K562 (cell line): ENCODE data around the gene SMC6. TPM values are rescaled to one million over a fixed set of nuclear protein-coding genes. Genes with fewer than 3 reads are reported as not detected.

Experiments
- BACH1 ChIP-seq: fragments of 200-800 bp; sonication (Bioruptor generic); IDR thresholded peaks from 2 replicates; pipeline ENCODE4 v1.6.1; 2016; ENCODE audit warnings: missing genetic modification characterization, missing compliant biosample characterization
- CBX1 ChIP-seq: sonication (generic); IDR thresholded peaks from 2 replicates; pipeline ENCODE4 v1.6.1; 2016; ENCODE audit warnings: antibody characterized with exemption, low read depth, mild to moderate bottlenecking
- CBX2 ChIP-seq: fragments of 200-600 bp; sonication (generic); IDR thresholded peaks from one replicate; pipeline ENCODE4 v1.6.1; 2012; ENCODE audit warnings: mild to moderate bottlenecking, low read length, inconsistent platforms; ENCODE audit not compliant: insufficient read depth, poor library complexity, severe bottlenecking
- E4F1 ChIP-seq: fragments of 250-450 bp; sonication (Bioruptor Pico); IDR thresholded peaks from 2 replicates; pipeline ENCODE4 v1.5.0; 2021; ENCODE audit warnings: mild to moderate bottlenecking, borderline replicate concordance
- GTF2E2 ChIP-seq: fragments of 200-800 bp; sonication (Bioruptor generic); IDR thresholded peaks from 2 replicates; pipeline ENCODE4 v1.6.1; 2016; ENCODE audit warnings: missing genetic modification characterization, missing compliant biosample characterization
- HMGXB4 ChIP-seq: sonication (generic); formaldehyde crosslinking; IDR thresholded peaks from 2 replicates; pipeline ENCODE4 v1.8.1; 2023; ENCODE audit warnings: mild to moderate bottlenecking, missing genetic modification reagents
- MCM2 ChIP-seq: fragments of 450-650 bp; IDR thresholded peaks from 2 replicates; pipeline ENCODE4 v1.6.1; 2017; ENCODE audit warnings: low read depth, mild to moderate bottlenecking
- NCOR1 ChIP-seq: fragments of 450-650 bp; IDR thresholded peaks from 2 replicates; pipeline ENCODE4 v1.6.1; 2016; ENCODE audit warnings: mild to moderate bottlenecking, moderate library complexity
- NFYB ChIP-seq: IDR thresholded peaks from 2 replicates; pipeline ENCODE4 v1.6.1; 2011; ENCODE audit warnings: mild to moderate bottlenecking, moderate library complexity; ENCODE audit not compliant: insufficient read length; ENCODE audit errors: extremely low read depth
- REST ChIP-seq, 2 experiments: fragments of 450-650 bp; formaldehyde crosslinking in 1 of 2; IDR thresholded peaks; 2 replicates each; pipeline versions ENCODE4 v1.4.0 to v1.6.1; 2014 to 2020; ENCODE audit warnings: mild to moderate bottlenecking in 2 of 2, borderline replicate concordance in 1 of 2, low read depth in 1 of 2
- SP1 ChIP-seq: sonication (generic); formaldehyde crosslinking; IDR thresholded peaks from 2 replicates; pipeline ENCODE4 v1.8.1; 2022; ENCODE audit warnings: mild to moderate bottlenecking, missing genetic modification reagents
- SRSF1 ChIP-seq: fragments of 200-400 bp; formaldehyde crosslinking; IDR thresholded peaks from 2 replicates; pipeline ENCODE4 v1.6.1; 2017; ENCODE audit warnings: mild to moderate bottlenecking, low read depth, low read length, moderate library complexity
- TEAD4 ChIP-seq, 2 experiments: sonication (generic) in 1 of 2; formaldehyde crosslinking in 1 of 2; IDR thresholded peaks; 2 replicates each; pipeline versions ENCODE4 v1.6.1 to v1.8.0; 2012 to 2022; ENCODE audit warnings: borderline replicate concordance in 1 of 2, inconsistent platforms in 1 of 2, low read length in 1 of 2, mild to moderate bottlenecking in 1 of 2, missing genetic modification reagents in 1 of 2
- polyA plus RNA-seq, 8 experiments: library from polyadenylated mRNA; depleted of rRNA in 4 of 8; stranded (reverse) in 5 of 8; unstranded in 3 of 8; fragments of >200 nt; fragmentation: Nextera tagmentation in 2 of 8; fragmentation: Illumina TruSeq in 1 of 8; extraction: Ambion mirVana in 2 of 8; extraction: Trizol in 1 of 8; gene quantifications; 2 replicates each; pipeline versions ENCODE4 v1.2.1 to v1.2.3, GENCODE V29; 2011 to 2014; ENCODE audit warnings: inconsistent platforms in 1 of 8, missing spikeins in 1 of 8
- total RNA-seq, 7 experiments: library from RNA; depleted of rRNA in 6 of 7; stranded (reverse); fragments of >200 nt in 6 of 7; fragmentation: Illumina TruSeq in 2 of 7; extraction: Trizol in 2 of 7; gene quantifications; 2 replicates each; pipeline versions ENCODE4 v1.2.1 to v1.2.3, GENCODE V29; 2011 to 2021; ENCODE audit warnings: low replicate concordance in 1 of 7

Gene SMC6
- total and polyA plus RNA-seq, 9 of the 15 experiments (the other 6 are each of a cell fraction or from before 2014, with no cell fraction given), result 14.2 to 75.9 (median 47.7) TPM

GRCh38 chr2:17643031-17643615, 110.5 kb downstream of the SMC6 start (continued):
- TF ChIP-seq CBX2, result no peak
- TF ChIP-seq HMGXB4 (CRISPR knock-in tag), result no peak
- TF ChIP-seq BACH1 (tag), result no peak; the same call in 1 of the 2 replicates
- TF ChIP-seq CBX1, result no peak
- TF ChIP-seq REST (IDR thresholded peaks at IDR 0.05; ENCODE audit: borderline replicate concordance), result peak; percentile 60
- TF ChIP-seq REST (CRISPR knock-in tag; IDR thresholded peaks at IDR 0.05; ENCODE audit: low read depth), result no peak
- TF ChIP-seq MCM2, result no peak
- TF ChIP-seq GTF2E2 (tag), result no peak; the same call in 1 of the 2 replicates
- TF ChIP-seq SP1, result no peak
- no peak for TF ChIP-seq NCOR1
- TF ChIP-seq TEAD4 (IDR thresholded peaks at IDR 0.05; ENCODE audit: low read length), result no peak
- TF ChIP-seq TEAD4 (CRISPR knock-in tag; IDR thresholded peaks at IDR 0.05; ENCODE audit: borderline replicate concordance), result no peak
- TF ChIP-seq NFYB, result no peak
- no peak for TF ChIP-seq SRSF1
- no peak for TF ChIP-seq E4F1 (CRISPR knock-in tag)
